ENCODE measurements around the gene RPL27A. TPM values are rescaled to one million over a fixed set of nuclear protein-coding genes. Genes with fewer than 3 reads are reported as not detected.
"Not testable (repeated sequence)": the region's sequence is repeated elsewhere in the genome, so short reads cannot be mapped to it uniquely, and the experiment has no call there.

The RPL27A gene
- total RNA-seq (2014; rRNA removed; shearing (Covaris generic)), result 1,481 and 2,040 TPM in 2 replicates

DNA sequence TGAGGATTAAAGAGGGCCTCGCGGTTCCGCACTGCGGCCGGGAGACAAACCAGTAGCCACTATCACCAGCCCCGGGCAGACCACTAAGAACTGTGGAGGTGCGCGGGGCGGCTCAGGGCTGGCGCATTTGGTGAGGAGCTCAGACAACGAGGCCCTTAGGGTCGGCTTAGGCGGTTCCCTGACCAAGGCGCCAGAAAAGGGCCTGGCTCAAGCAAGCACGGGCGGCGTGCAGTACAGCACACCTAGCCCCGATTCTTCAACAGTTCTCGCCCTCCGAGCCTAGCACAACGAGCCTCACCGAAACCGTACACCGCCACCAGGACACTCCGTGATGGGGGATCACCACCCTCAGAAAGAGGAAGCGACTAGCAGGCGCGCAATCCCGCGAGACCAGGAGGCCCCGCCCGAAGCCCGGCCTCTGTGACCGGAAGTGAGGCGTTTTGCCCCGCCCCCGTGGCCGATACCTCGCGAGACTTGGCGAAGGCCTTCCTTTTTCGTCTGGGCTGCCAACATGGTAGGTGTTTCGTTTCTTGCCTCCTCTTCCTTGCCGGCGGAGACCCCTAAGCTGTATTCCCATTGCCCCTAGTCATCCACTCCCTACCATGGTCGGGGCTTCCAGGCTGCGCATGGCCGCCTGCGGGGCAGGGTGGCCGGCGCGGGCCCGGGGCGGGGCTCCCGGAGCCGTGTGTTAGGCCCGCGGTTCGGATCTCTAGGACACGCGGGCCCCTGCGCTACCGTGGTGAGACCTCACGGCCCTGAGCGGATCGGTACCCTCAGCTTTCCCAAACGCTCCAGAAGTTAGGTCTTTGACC lies at the start of gene RPL27A, which contains the start of gene TRIM66:
Gene RPL27A, plus strand, starts transcription at position 490 of the 812 bp plus-strand sequence. Its CDS starts 22 bp downstream, at position 512.
Gene TRIM66, minus strand, starts transcription at position 363 of the 812 bp plus-strand sequence. CDS start 10,391 bp downstream, outside the sequence.
- peak; percentile 97 for DNase-seq (ENCODE audit: low spot score)
- in situ Hi-C loops (cut with HindIII; ENCODE audit: low sequenced_read_pairs), result no loop called here

DNA sequence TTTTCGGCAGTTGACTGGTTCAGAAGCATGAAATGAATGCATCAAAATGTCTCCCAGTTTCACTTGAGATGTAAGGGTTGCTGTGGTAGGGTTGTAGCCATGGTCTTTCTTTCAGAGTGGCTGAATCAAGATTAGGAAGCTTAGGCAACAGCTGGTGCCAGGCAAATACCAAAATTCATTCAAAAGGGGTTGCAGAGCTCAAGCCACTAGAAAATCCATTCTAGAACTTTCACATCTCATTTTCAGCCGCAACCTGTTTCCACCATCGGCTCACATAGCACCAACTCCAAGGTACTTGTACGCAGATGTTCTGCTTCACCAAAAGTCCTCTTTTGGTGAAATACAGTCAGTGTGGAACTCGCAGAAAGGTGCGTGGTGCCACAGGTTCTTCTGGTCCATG lies 48.1 kb upstream of the RPL27A start:
- no peak for DNase-seq (ENCODE audit: low spot score)
- in situ Hi-C loops (cut with HindIII; ENCODE audit: low sequenced_read_pairs), result no loop called here

DNA sequence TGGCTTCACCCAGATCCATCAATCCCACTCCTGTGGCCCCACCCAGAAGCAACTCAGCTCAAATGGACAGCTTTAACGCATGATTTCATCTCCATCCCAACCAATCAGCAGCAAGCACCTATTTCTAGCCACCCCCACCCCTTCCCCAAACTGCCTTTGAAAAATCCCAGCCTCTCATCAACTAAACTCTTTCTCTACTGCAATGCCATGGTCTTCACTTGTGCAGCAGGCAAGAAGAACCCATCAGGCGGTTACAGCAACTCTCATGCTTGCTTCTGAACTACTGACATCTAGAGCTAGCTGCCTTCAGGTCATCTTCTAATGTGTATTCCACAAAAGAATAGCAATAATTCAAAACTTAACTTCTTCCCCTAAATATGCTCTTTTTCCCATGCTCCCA lies 46.5 kb upstream of the RPL27A start:
- no peak for DNase-seq (ENCODE audit: low spot score)
- in situ Hi-C loops (cut with HindIII; ENCODE audit: low sequenced_read_pairs), result no loop called here

DNA sequence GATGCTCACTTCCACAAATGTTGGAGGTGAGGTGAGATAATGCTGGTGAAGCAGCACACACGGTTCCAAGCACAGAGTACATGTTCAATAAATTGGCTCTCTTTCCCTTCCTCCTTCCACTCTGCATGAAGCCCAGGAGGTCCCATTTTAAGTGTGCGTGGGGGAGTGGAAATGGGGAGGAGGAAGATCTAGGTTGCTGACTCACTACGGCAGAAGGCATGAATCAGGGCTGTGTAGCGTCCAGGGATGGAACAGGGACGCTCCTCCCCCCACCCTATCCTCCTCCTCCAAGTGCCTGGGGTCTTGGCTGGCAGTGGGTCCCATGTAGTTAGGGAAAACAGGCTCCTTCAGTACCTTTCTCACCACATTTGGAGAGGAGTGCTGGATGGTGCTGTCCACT lies 44.3 kb upstream of the RPL27A start:
- no peak for DNase-seq (ENCODE audit: low spot score)
- in situ Hi-C loops (cut with HindIII; ENCODE audit: low sequenced_read_pairs), result no loop called here

DNA sequence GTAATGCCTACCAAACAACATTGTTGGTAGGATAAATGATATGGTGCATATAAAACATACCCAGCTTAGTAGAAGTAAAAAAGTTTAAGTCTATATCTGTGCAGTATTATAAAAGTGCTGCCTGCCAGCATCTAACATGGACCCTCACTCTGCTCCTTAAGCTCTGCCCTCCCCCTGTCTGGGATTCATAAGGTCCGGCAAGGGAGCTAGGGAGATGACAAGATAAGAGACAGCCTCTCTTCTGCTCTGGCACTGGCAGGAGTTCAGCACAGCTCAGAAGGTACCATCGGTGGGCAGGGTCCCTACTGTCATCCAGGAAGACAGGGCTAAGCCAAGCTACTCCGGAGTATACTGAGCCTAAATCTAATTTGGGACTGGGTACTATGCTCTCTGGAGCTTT lies 42.9 kb upstream of the RPL27A start:
- no peak for DNase-seq (ENCODE audit: low spot score)
- in situ Hi-C loops (cut with HindIII; ENCODE audit: low sequenced_read_pairs), result no loop called here

DNA sequence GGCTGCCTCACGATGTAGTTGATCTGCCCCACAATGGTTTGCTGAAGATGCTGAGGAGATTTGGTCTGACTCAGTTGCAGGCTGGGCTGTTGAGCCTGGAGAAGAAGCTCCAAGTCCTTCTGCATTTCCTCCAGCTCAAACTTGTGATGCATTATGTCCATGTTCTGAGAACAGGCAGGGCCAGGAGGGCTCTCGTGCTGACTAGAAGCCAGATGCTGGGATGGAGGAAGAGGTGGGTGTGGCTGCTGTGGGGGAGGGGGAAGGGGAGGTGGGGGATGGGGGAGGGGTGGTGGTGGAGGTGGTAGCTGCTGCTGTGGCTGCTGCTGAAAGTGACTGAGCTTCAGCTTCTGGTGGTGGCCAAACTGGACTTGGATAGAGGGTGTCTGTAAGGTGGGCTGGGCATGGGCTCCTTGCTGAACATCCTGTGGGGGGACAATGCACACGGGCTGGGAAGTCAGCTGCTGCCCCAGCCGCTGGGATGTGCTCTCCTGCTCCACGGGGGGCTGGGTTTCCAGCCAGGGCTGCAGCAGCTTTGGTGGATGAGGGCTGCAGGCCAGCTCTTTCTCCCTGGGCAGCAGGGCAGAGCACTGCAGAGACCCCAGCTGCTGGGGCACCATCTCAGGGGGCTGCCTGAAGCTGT lies 42.2 kb upstream of the RPL27A start:
- DNase-seq (ENCODE audit: low spot score), result no peak
- in situ Hi-C loops (cut with HindIII; ENCODE audit: low sequenced_read_pairs), result no loop called here

DNA sequence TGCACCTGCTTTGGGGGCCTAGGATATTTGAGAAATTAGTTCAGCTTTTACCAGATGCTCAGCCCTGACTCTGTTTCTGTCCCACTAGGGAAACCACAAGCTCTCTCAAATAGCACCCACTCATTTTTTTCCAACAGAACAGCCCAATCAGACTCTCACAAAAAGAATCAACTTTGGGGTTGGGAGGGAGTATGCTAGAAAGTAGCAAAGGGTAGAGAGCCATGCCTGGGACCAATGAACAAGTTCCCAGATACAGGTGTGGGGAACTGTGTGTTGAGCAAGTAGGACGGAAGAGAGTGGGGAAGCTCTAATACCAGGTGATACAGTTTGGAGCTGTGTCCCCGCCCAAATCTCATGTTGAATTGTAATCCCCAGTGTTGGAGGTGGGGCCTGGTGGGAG lies 41.3 kb upstream of the RPL27A start:
- no peak for DNase-seq (ENCODE audit: low spot score)
- in situ Hi-C loops (cut with HindIII; ENCODE audit: low sequenced_read_pairs), result no loop called here

DNA sequence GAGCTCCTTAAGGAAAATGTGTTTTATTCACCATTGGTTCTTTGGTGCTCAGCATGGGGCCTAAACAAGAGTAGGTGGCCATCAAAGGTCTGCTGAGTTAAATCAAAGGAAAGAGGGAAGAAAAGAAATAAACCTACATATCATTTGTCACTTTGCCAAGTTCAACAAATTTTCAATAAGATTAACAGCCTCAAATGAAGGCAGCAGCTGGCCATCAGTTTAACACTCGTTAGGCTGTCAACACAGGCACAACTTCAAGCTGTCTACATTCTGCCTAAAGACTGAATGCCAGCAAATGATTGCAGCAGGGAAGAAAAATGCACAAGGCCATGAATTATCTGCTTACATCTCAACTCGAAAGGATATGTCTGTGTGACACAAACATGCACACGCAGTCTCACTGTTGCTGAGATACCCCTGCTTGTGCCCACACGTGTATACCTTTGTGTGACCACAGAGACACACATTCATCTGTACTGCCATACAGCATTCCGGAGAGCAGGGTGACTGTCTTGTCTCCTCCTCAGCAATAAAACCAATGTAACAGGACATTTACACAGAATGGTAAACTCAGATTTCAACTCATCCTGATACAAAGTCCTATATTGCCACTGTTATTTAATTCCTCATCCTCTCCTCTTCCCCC lies 40.3 kb upstream of the RPL27A start:
- in situ Hi-C loops (cut with HindIII; ENCODE audit: low sequenced_read_pairs), result no loop called here
- DNase-seq (ENCODE audit: low spot score), result no peak

DNA sequence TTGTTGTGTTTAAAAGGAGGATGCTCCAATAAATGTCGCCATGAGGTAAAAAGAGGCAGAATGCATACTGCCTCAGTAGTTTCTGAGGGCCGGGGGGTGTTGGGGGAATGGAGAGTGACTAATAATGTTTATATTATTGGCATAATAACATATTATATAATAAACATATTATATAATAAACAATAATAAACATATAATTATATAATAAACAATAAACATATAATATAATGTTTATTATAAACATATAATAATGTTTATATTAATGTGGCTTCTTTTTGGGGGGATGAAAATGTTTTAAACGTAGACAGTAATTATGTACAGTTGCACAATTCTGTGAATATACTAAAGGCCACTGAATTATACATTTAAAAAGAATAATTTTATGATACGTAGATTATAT lies 35.7 kb upstream of the RPL27A start:
- in situ Hi-C loops (cut with HindIII; ENCODE audit: low sequenced_read_pairs), result no loop called here
- no peak for DNase-seq (ENCODE audit: low spot score)

DNA sequence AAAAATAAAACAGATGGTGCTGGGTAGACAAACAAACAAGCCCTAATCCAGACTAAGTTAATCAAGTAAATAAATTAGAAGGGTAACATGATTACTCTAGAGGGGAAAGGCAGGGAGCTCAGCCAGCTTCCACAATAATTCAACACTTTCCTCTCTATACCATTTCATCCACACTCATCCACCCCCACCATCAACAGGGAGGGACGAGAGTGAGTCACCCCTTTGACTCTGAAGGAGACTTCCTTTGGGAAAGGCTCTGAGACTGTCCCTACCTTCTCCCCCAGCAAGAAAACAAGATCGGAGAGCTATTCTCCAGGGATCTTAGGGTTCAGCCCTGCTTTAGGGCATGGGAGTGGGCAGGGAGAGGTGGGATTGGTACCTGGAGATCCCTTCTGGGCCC lies 33.2 kb upstream of the RPL27A start:
- no peak for DNase-seq (ENCODE audit: low spot score)

DNA sequence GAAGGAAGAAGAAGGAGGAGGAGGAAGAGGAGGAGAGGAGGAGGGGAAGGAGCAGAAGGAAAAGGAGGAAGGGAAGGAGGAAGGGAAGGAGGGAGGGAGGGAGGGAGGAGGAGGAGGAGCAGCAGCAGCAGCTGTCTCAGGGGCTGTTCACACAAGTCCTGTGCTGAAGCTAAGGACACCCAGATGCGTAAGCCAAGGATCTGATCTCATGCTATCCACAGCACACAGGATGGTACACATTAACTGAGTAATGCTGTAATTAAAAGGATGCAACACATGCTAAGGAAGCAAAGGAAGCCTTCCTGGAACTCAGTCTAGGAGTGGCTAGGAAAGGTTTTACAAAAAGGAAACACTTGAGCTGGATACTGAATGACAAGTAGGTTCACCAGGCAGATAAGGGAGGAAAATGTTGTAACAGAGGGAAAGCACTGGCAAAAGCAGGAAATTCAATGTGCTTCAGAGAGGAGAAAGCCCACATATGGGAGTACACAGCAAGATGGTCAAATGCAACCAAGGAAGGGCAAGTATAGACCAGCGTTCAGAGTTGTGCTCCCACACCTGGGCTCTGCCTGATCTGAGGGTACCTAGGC lies 32.1 kb upstream of the RPL27A start:
- in situ Hi-C loops (cut with HindIII; ENCODE audit: low sequenced_read_pairs), result no loop called here
- DNase-seq (ENCODE audit: low spot score), result no peak

More for the DNA sequence above, 33.2 kb upstream of the RPL27A start:
- in situ Hi-C loops (cut with HindIII; ENCODE audit: low sequenced_read_pairs), result no loop called here

DNA sequence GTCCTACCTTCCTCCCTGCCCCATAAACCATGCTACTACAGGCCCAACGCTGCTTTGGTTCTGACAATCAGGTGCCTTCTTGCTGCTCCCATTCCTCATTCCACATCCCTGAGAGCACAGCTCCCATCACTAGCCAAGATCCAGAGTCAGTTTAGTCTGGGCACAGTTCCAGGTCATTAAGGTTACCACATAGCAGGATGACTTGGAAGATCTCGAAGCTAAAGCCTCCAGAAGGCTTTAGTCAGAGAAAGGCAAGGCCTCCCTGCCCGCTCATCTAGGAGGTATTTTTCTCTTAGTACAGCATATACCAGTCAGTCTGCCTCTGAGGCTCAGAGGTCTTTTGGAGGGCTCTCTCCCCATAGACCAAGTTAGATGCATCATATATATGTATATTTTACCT lies 30.5 kb upstream of the RPL27A start:
- in situ Hi-C loops (cut with HindIII; ENCODE audit: low sequenced_read_pairs), result no loop called here
- DNase-seq (ENCODE audit: low spot score), result peak; percentile 6

DNA sequence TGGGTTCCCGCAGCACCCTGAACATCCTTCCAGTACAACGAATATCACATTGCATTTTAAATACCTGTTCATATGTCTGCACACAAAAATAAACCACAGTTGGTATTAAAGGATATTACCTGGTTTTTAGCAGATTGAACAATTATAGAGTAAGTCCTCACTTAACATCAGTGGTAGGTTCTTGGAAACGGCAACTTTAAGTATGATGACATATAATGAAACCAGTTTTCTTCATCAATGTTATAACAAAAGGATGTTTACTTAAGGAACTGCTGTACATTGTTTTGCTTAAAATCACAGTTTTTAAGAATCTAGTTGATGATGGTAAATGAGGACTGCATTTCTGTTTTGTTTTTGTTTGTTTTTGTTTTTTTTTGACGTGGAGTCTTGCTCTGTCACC lies 28.1 kb upstream of the RPL27A start:
- DNase-seq (ENCODE audit: low spot score), result no peak
- in situ Hi-C loops (cut with HindIII; ENCODE audit: low sequenced_read_pairs), result no loop called here

DNA sequence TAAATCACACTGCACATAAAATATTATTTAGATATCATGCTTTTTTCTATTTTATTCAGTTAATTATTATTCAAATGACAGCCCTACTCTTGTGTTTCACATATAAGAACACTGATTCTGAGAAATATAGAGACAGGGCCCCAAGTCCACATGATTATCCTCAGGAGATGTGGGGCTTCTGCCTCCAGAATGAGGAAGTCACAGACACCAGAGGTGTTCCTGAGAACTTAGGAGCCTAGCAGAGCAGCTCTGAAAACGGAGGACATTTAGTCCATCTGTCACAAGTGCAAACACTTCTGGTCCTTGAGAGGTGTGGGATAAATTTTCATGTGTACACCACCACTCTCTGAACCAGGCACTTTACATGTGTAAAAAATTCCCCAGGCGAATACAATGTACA lies 26.3 kb upstream of the RPL27A start:
- in situ Hi-C loops (cut with HindIII; ENCODE audit: low sequenced_read_pairs), result no loop called here
- peak; percentile 8 for DNase-seq (ENCODE audit: low spot score)

DNA sequence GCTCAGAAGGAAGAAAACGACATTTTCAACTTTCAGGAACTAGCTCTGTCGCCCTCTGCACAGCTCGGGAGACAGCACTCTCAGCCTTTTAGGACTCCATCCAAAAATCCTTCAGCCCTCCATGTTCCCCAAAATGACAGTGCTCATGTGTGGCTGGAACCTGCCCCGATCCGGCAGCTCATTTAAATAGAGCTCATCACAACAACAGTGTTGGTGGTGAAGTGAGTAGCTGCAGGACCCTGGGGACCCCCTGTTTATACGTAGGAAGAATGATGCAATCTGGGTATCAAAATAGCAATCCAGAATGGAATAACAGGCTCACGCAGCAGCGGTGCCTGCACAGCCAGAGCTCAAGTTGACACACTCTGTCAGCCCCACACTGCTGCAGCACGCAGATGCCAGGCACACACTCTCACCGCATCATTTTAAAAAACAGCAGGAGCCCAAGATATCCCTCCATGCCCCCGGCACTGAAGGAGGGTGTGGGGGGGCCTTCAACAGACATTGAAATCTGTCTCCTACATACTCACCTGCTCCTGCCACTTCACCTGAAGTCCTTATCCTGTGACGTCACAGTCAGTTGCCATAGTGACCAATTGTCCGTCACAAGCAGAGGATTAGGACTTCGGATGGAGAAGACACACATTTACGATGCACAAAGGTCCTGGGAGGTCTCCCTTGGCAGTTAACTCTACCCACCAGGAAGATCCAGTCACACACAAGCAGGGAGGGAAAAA lies 24.1 kb upstream of the RPL27A start:
- DNase-seq (ENCODE audit: low spot score), result peak; percentile 82
- in situ Hi-C loops (cut with HindIII; ENCODE audit: low sequenced_read_pairs), result no loop called here

DNA sequence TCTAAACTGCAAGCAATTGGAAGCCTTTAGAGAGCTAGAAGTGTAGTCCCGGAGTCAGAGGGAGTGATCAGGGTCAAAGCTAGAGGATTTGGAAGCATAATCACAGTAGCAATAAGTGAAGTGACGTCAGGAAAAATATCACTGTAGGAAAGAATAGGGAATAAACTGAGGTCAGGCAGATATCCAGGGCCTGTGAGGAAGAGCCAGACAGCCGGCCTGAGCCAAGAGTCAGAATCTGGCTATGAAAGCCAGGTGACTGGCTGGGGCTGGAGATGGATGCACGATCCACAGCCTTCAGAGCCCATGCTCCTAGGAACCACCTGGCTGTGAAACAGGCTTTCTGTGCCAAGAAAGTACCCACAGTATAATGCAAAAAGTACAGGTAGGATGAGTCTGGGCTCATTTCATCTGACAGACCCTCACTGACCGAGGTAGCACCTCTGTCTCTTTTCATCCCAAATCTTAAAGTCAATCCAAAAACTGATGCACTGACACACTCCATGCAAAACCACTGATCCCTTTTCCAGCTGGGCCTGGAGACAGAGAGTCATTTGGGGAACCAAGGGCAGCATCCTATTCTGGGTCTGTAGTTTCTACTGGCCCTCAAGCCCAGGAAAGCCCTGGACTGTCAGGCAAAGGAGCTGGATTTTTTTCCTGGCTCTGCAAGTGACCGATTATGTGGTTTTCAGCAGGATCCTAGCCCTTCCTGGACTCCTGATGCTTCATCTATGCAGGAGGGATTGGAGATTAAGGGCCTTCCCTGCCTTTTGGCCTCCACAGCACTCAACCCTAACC lies 21.4 kb upstream of the RPL27A start:
- peak; percentile 59 for DNase-seq (ENCODE audit: low spot score)
- in situ Hi-C loops (cut with HindIII; ENCODE audit: low sequenced_read_pairs), result no loop called here

DNA sequence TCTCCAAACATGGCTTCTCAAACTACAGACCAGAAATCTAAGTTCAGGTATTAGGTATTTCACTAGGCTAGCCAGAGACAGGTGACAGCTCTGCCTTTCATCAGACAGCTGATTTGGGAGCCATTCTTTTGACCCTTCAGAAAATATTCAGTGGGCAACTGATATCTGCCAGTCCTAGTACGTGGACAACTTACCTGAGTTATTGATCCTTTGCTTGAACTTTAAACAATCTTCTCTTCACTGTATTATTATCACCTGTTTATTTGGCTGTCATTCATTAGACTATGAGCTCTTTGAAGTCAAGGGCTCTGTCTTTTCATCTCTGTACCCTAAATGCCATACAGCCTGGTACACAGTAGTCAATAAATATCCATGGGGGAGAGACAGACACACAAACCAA lies 17.4 kb upstream of the RPL27A start:
- in situ Hi-C loops (cut with HindIII; ENCODE audit: low sequenced_read_pairs), result no loop called here
- no peak for DNase-seq (ENCODE audit: low spot score)

DNA sequence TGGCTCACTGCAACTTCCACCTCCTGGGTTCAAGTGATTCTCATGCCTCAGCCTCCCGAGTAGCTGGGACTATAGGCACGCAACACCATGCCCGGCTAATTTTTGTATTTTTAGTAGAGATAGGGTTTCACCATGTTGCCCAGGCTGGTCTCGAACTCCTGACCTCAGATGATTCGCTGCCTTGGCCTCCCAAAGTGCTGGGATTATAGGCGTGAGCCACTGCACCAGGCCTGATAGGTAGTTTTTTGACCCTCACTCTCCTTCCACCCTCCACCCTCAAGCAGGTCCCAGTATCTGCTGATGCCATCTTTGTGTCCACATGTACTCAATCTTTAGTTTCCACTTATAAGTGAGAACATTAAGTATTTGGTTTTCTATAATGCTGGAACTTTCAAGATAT lies 12.5 kb upstream of the RPL27A start:
- DNase-seq (ENCODE audit: low spot score); in situ Hi-C loops (cut with HindIII; ENCODE audit: low sequenced_read_pairs): not testable (repeated sequence)

Measured in G401 (cell line).